ENCODE measurements around the gene ZNF768. TPM values are rescaled to one million over a fixed set of nuclear protein-coding genes. Genes with fewer than 3 reads are reported as not detected.
A peak's percentile ranks its signal among the peaks of the same experiment; 100 is the strongest.

ZNF768 gene
- polyA plus RNA-seq, 1 experiment, result 9.8 TPM

- H3K27ac ChIP-seq (ENCODE audit: low read depth, low read length), result no peak overlapping the region
- peak overlapping the region; percentile 69 for H3K4me3 ChIP-seq (ENCODE audit: low read depth, low read length)
- TF ChIP-seq, protein P1, sequence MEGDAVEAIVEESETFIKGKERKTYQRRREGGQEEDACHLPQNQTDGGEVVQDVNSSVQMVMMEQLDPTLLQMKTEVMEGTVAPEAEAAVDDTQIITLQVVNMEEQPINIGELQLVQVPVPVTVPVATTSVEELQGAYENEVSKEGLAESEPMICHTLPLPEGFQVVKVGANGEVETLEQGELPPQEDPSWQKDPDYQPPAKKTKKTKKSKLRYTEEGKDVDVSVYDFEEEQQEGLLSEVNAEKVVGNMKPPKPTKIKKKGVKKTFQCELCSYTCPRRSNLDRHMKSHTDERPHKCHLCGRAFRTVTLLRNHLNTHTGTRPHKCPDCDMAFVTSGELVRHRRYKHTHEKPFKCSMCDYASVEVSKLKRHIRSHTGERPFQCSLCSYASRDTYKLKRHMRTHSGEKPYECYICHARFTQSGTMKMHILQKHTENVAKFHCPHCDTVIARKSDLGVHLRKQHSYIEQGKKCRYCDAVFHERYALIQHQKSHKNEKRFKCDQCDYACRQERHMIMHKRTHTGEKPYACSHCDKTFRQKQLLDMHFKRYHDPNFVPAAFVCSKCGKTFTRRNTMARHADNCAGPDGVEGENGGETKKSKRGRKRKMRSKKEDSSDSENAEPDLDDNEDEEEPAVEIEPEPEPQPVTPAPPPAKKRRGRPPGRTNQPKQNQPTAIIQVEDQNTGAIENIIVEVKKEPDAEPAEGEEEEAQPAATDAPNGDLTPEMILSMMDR (IDR thresholded peaks at IDR 0.05; ENCODE audit: low read depth, low read length), result peak; percentile 70
- no peak for DNase-seq (ENCODE audit: low read depth, low spot score)
- no peaks in the 10 kb centered on the region; the same call in 1 of the 2 replicates for H3K9me3 ChIP-seq (ENCODE audit: control insufficient read depth, insufficient read depth, low read length)
- H3K27me3 ChIP-seq (ENCODE audit: control insufficient read depth, insufficient read depth, low read length), result no peaks in the 10 kb centered on the region
- CTCF ChIA-PET, result interaction anchor here (0.5 to 1.9 kb wide), 14 partner anchors 14 to 166 kb away, joined by 3 to 14 read pairs (median 4); partner anchors contain the start of genes PRR14, ZNF764 and ZNF785
- POLR2A ChIA-PET, result interaction anchor here (1.0 to 1.7 kb wide), 5 partner anchors 8 to 118 kb away, joined by 3 to 7 read pairs (median 5); partner anchors contain the start of genes ZNF688, ZNF689 and ZNF764
Observed at GRCh38 chr16:30535777-30536190, 9.4 kb upstream of the ZNF768 start.

DNA sequence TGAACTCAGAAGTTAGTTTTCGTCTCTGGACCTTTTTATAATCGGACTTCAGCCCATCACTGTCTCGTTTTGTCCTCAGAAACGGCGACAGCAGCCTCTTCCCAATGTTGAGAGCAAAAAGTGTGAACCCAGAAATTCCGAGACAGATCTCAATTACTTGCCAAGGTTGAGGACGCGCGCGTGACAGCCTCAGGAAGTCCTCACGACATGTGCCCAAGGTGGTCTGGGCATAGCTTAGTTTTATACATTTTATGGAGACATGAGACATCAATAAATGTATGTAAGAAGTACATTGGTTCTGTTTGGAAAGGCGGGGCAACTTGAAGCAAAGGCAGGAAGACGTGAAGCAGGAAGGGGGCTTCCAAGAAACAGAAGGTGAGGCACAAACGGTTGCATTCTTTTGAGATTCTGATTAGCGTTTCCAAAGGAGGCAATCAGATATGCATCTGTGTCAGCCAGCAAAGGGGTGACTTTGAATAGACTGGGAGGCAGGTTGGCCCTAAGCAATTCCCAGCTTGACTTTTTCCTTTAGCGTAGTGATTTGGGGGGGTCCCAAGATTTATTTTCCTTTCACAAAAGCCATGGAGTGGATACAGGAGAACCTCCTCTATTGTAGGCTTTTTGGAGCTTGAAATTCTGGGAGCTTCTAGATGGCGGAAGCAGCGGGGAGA is 8.9 kb upstream of the ZNF768 start:
- no peak for DNase-seq (ENCODE audit: low read depth, low spot score)
- Histone ChIP-seq H3K4me3 (ENCODE audit: low read depth, low read length) (peak overlapping the region; percentile 69), H3K27ac (ENCODE audit: low read depth, low read length) (peak overlapping the region; percentile 31), H3K9me3 (ENCODE audit: control insufficient read depth, insufficient read depth, low read length) (no peaks in the 10 kb centered on the region; the same call in 1 of the 2 replicates), H3K27me3 (ENCODE audit: control insufficient read depth, insufficient read depth, low read length) (no peaks in the 10 kb centered on the region)
- TF ChIP-seq, protein P1 (IDR thresholded peaks at IDR 0.05; ENCODE audit: low read depth, low read length), result no peak
- POLR2A ChIA-PET, result interaction anchor here (0.6 to 1.7 kb wide), 8 partner anchors 8 to 117 kb away, joined by 3 to 8 read pairs (median 4); partner anchors contain the start of genes ZNF688, ZNF689 and ZNF764
- CTCF ChIA-PET, result interaction anchor here (0.5 to 1.9 kb wide), 15 partner anchors 15 to 166 kb away, joined by 3 to 14 read pairs (median 3); partner anchors contain the start of genes PRR14, ZNF764 and ZNF785

DNA sequence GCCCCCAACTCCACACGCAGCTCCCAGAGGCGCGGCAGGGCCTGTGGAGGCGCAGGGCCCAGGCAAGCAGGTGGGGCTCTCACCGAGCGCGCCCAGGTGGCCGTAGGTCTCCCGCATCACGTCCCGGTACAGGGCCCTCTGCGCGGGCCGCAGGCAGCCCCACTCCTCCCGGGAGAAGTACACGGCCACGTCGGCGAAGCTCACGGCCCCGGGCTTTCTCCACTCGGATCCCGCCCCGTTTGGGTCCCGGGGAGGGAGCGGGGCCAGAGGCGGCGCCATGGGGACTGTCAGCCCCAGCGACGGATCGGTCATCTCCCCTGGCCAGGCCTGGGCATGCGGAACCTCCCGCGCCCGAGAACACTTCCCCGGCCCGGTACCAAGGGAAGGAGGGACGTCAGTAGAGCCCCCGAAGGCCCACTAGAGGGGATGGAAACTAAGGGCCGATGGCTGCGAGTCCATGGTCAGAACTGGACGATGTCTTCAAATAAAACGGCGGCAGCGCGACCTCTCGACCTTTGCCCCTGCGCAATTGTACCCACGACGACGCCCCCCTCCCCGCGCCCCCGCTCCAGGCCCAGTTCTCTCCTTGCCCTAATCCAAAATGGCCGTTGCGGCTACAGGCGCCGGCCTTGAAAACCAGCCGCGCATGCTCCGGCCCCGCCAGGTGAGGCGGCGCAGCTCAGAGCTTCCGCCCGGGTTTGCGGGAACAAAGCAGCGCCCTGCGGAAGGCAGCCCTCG is 8.2 kb upstream of the ZNF768 start, which contains the start of gene ZNF747:
Gene ZNF747 (minus strand): TSS at position 491 of the 738 bp plus-strand sequence. CDS start 179 bp downstream, at position 312.
- CTCF ChIA-PET, result interaction anchor here (0.6 to 1.9 kb wide), 9 partner anchors 17 to 493 kb away, joined by 3 to 14 read pairs (median 6); partner anchors contain the start of genes PRR14 and ZNF785
- Histone ChIP-seq H3K27ac (ENCODE audit: low read depth, low read length) (peak within 1 kb of the TSS; percentile 65), H3K4me3 (ENCODE audit: low read depth, low read length) (peak within 1 kb of the TSS; percentile 69), H3K9me3 (ENCODE audit: control insufficient read depth, insufficient read depth, low read length) (no peaks in the 10 kb centered on the region; the same call in 1 of the 2 replicates), H3K27me3 (ENCODE audit: control insufficient read depth, insufficient read depth, low read length) (no peaks in the 10 kb centered on the region)
- no peak for DNase-seq (ENCODE audit: low read depth, low spot score)
- TF ChIP-seq, protein P1 (IDR thresholded peaks at IDR 0.05; ENCODE audit: low read depth, low read length), result no peak
- POLR2A ChIA-PET, result interaction anchor here (0.6 to 1.7 kb wide), 5 partner anchors 31 to 116 kb away, joined by 3 to 8 read pairs (median 6); partner anchors contain the start of genes ZNF688 and ZNF689

DNA sequence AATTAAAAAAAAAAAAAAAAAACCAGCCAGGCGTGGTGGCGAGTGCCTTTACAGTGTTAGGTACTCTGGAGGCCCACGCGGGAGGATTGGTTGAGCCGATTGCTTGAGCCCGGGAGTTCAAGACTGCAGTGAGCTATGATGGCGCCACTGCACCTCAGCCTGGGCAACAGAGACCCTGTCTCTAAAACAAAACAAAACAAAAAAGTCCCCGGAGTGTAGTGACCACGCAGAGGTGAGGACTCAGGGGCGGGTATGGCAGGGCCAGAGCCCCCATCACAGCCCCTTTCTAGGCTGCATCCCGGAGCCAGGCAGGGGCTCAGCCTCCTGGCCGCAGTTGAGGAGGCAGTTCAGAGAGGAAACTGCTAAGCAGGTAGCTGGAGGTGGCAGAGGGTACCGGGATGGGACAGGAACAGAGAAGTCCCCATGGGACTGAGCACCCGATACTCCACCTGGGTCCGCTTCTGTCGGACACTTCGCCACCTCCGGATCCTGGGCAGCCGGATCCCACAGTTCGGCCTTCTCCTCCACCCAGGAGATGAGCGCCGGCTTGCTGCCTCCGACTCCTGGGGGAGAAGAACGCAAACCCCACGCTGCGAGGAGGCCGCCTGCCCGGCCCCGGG is 7.5 kb upstream of the ZNF768 start:
- no peaks in the 10 kb centered on the region for H3K27me3 ChIP-seq (ENCODE audit: control insufficient read depth, insufficient read depth, low read length)
- TF ChIP-seq, protein P1 (IDR thresholded peaks at IDR 0.05; ENCODE audit: low read depth, low read length), result no peak
- POLR2A ChIA-PET, result interaction anchor here (1.0 kb wide), 1 partner anchor 38 kb away, joined by 4 read pairs; the partner anchor contains the start of gene ZNF688
- CTCF ChIA-PET, result interaction anchor here (0.6 kb wide), 1 partner anchor 52 kb away, joined by 3 read pairs; the partner anchor contains the start of gene ZNF785
- H3K9me3 ChIP-seq (ENCODE audit: control insufficient read depth, insufficient read depth, low read length), result no peaks in the 10 kb centered on the region; the same call in 1 of the 2 replicates
- no peak for DNase-seq (ENCODE audit: low read depth, low spot score)
- H3K4me3 ChIP-seq (ENCODE audit: low read depth, low read length), result peak overlapping the region; percentile 69
- H3K27ac ChIP-seq (ENCODE audit: low read depth, low read length), result no peak overlapping the region

All from AG04450 (cell line).